Measurements from ENCODE around the gene DNM3. TPM values are rescaled to one million over a fixed set of nuclear protein-coding genes. Genes with fewer than 3 reads are reported as not detected.

The DNM3 gene
- total and polyA plus RNA-seq, 2 donors (not counting 1 experiment from before 2014, with no cell fraction given) = 1.0 to 1.3 TPM

GRCh38 chr1:172453153-172453545, 611.9 kb downstream of the DNM3 start:
- no peak for DNase-seq
- TF ChIP-seq EZH2 (IDR thresholded peaks at IDR 0.05; ENCODE audit: borderline replicate concordance, insufficient read depth, low read depth, low read length, poor library complexity, severe bottlenecking) = no peak
- TF ChIP-seq, protein P1, sequence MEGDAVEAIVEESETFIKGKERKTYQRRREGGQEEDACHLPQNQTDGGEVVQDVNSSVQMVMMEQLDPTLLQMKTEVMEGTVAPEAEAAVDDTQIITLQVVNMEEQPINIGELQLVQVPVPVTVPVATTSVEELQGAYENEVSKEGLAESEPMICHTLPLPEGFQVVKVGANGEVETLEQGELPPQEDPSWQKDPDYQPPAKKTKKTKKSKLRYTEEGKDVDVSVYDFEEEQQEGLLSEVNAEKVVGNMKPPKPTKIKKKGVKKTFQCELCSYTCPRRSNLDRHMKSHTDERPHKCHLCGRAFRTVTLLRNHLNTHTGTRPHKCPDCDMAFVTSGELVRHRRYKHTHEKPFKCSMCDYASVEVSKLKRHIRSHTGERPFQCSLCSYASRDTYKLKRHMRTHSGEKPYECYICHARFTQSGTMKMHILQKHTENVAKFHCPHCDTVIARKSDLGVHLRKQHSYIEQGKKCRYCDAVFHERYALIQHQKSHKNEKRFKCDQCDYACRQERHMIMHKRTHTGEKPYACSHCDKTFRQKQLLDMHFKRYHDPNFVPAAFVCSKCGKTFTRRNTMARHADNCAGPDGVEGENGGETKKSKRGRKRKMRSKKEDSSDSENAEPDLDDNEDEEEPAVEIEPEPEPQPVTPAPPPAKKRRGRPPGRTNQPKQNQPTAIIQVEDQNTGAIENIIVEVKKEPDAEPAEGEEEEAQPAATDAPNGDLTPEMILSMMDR (IDR thresholded peaks at IDR 0.05) = no peak
- Mint-ChIP-seq H3K4me1 (peaks cover 6% of the 10 kb centered on the region), H3K27me3 (peaks cover 5% of the 10 kb centered on the region), H3K27ac (no peak overlapping the region), H3K4me3 (no peak overlapping the region), H3K9me3 (ENCODE audit: insufficient read depth) (no peaks in the 10 kb centered on the region)
- Histone ChIP-seq H3K79me2 (ENCODE audit: control insufficient read depth, insufficient read depth, low read length) (no peaks in the 10 kb centered on the region), H3K9ac (ENCODE audit: low read length) (no peak overlapping the region), H3K27ac (ENCODE audit: low read length in 2 of 2) (no peak overlapping the region), H3K27me3 (replicated peaks in 1 of 4; ENCODE audit: control extremely low read depth in 1 of 4, control insufficient read depth in 3 of 4, insufficient read depth in 4 of 4, low read length in 3 of 4) (no peaks in the 10 kb centered on the region), H3K4me3 (ENCODE audit: control extremely low read depth in 1 of 5, extremely low read depth in 1 of 5, insufficient read depth in 1 of 5, low read depth in 2 of 5, low read length in 4 of 5) (no peak overlapping the region), H2AFZ (ENCODE audit: insufficient read depth, low read depth, low read length, poor library complexity, severe bottlenecking) (no peak overlapping the region), H4K20me1 (ENCODE audit: control insufficient read depth, insufficient read depth, low read length, poor library complexity, severe bottlenecking) (no peaks in the 10 kb centered on the region), H3K9me3 (ENCODE audit: control extremely low read depth in 1 of 3, control insufficient read depth in 2 of 3, insufficient read depth in 1 of 3, low read length in 2 of 3) (no peaks in the 10 kb centered on the region), H3K4me2 (replicated peaks; ENCODE audit: low read depth, low read length, poor library complexity, severe bottlenecking) (no peak overlapping the region), H3K36me3 (replicated peaks in 1 of 2; ENCODE audit: control extremely low read depth in 1 of 2, control insufficient read depth in 1 of 2, extremely low read depth in 1 of 2, insufficient read depth in 2 of 2, low read length in 1 of 2) (no peaks in the 10 kb centered on the region), H3K4me1 (ENCODE audit: control insufficient read depth in 2 of 2, insufficient read depth in 2 of 2, low read length in 2 of 2) (peaks cover 0 to 6% of the 10 kb centered on the region in 2 donors)
- ChIA-PET CTCF (interaction anchor here (1.0 kb wide), 1 partner anchor 24 kb away, joined by 3 read pairs; no protein-coding TSS in a partner anchor), POLR2A (no interaction called here)
- no CpG with 5 or more reads among the region's 6 CpGs for WGBS (ENCODE audit: insufficient coverage)
- no peak for ATAC-seq (ENCODE audit: low read depth)
- intact Hi-C loops (cut with micrococcal nuclease) = no loop called here

GRCh38 chr1:172453607-172454006, 612.3 kb downstream of the DNM3 start:
- Histone ChIP-seq H3K9ac (ENCODE audit: low read length) (no peak overlapping the region), H3K27ac (ENCODE audit: low read length in 2 of 2) (no peak overlapping the region), H3K9me3 (ENCODE audit: control extremely low read depth in 1 of 3, control insufficient read depth in 2 of 3, insufficient read depth in 1 of 3, low read length in 2 of 3) (no peaks in the 10 kb centered on the region), H3K4me1 (ENCODE audit: control insufficient read depth in 2 of 2, insufficient read depth in 2 of 2, low read length in 2 of 2) (peaks cover 0 to 6% of the 10 kb centered on the region in 2 donors), H3K27me3 (replicated peaks in 1 of 4; ENCODE audit: control extremely low read depth in 1 of 4, control insufficient read depth in 3 of 4, insufficient read depth in 4 of 4, low read length in 3 of 4) (no peaks in the 10 kb centered on the region), H3K79me2 (ENCODE audit: control insufficient read depth, insufficient read depth, low read length) (no peaks in the 10 kb centered on the region), H3K36me3 (replicated peaks in 1 of 2; ENCODE audit: control extremely low read depth in 1 of 2, control insufficient read depth in 1 of 2, extremely low read depth in 1 of 2, insufficient read depth in 2 of 2, low read length in 1 of 2) (no peaks in the 10 kb centered on the region), H3K4me3 (ENCODE audit: control extremely low read depth in 1 of 5, extremely low read depth in 1 of 5, insufficient read depth in 1 of 5, low read depth in 2 of 5, low read length in 4 of 5) (no peak overlapping the region), H4K20me1 (ENCODE audit: control insufficient read depth, insufficient read depth, low read length, poor library complexity, severe bottlenecking) (no peaks in the 10 kb centered on the region), H2AFZ (ENCODE audit: insufficient read depth, low read depth, low read length, poor library complexity, severe bottlenecking) (no peak overlapping the region), H3K4me2 (replicated peaks; ENCODE audit: low read depth, low read length, poor library complexity, severe bottlenecking) (no peak overlapping the region)
- ATAC-seq (ENCODE audit: low read depth) (no peak), DNase-seq (no peak)
- Mint-ChIP-seq H3K9me3 (ENCODE audit: insufficient read depth) (no peaks in the 10 kb centered on the region), H3K27me3 (peaks cover 5% of the 10 kb centered on the region), H3K27ac (no peak overlapping the region), H3K4me1 (peaks cover 6% of the 10 kb centered on the region), H3K4me3 (no peak overlapping the region)
- CTCF ChIA-PET = interaction anchor here (0.7 to 1.3 kb wide), 2 partner anchors 10 to 266 kb away, joined by 3 read pairs; partner anchors contain the start of gene PIGC
- TF ChIP-seq, protein P1 (IDR thresholded peaks at IDR 0.05) = no peak
- TF ChIP-seq EZH2 (IDR thresholded peaks at IDR 0.05; ENCODE audit: borderline replicate concordance, insufficient read depth, low read depth, low read length, poor library complexity, severe bottlenecking) = no peak
- WGBS (ENCODE audit: insufficient coverage) = no CpG with 5 or more reads among the region's 1 CpG
- POLR2A ChIA-PET = no interaction called here
- intact Hi-C loops (cut with micrococcal nuclease) = no loop called here
